ENCODE results near the gene CLEC4M.

CLEC4M gene

DNA sequence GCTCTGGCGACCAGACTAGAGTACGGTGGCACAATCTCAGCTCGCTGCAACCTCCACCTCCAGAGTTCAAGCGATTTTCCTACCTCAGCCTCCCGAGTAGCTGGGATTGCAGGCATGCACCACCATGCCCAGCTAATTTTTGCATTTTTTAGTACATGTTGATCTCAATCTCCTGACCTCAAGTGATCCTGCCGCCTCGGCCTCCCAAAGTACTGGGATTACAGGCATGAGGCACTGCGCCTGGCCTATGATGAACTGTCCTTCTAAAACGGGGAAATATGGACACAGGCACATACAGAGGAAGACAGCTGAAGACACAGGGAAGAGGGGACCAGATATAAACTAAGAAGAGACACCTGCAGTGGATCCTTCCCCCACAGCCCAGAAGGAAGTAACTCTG lies 12.7 kb downstream of the CLEC4M start:
- H3F3A ChIP-seq (ENCODE audit: insufficient read depth) = no peaks in the 10 kb centered on the region
- no peak overlapping the region for H2AFZ ChIP-seq (ENCODE audit: low read depth, low read length, severe bottlenecking)
- TF ChIP-seq, protein P1, sequence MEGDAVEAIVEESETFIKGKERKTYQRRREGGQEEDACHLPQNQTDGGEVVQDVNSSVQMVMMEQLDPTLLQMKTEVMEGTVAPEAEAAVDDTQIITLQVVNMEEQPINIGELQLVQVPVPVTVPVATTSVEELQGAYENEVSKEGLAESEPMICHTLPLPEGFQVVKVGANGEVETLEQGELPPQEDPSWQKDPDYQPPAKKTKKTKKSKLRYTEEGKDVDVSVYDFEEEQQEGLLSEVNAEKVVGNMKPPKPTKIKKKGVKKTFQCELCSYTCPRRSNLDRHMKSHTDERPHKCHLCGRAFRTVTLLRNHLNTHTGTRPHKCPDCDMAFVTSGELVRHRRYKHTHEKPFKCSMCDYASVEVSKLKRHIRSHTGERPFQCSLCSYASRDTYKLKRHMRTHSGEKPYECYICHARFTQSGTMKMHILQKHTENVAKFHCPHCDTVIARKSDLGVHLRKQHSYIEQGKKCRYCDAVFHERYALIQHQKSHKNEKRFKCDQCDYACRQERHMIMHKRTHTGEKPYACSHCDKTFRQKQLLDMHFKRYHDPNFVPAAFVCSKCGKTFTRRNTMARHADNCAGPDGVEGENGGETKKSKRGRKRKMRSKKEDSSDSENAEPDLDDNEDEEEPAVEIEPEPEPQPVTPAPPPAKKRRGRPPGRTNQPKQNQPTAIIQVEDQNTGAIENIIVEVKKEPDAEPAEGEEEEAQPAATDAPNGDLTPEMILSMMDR (IDR thresholded peaks at IDR 0.05; ENCODE audit: insufficient read depth, low read length, poor library complexity, severe bottlenecking) = no peak
- no peak for TF ChIP-seq EZH2phosphoT487 (conservative IDR thresholded peaks at IDR 0.05; ENCODE audit: low read length)
- no peaks in the 10 kb centered on the region for H3K9me3 ChIP-seq (ENCODE audit: insufficient read depth, low read length)
- H3K9me2 ChIP-seq (replicated peaks; ENCODE audit: insufficient read depth, low read length) = no peaks in the 10 kb centered on the region
- H4K20me1 ChIP-seq (ENCODE audit: low read depth, low read length) = no peaks in the 10 kb centered on the region
- no peak overlapping the region for H3K4me2 ChIP-seq (ENCODE audit: low read depth, low read length, poor library complexity, severe bottlenecking)
- no peak overlapping the region for H3K4me3 ChIP-seq (ENCODE audit: insufficient read depth, low read length, poor library complexity, severe bottlenecking)
- H3K79me2 ChIP-seq (ENCODE audit: insufficient read depth, low read length) = no peaks in the 10 kb centered on the region
- no peaks in the 10 kb centered on the region for H3K36me3 ChIP-seq (ENCODE audit: low read length)
- H3K9ac ChIP-seq (ENCODE audit: low read length) = no peak overlapping the region
- H3K27ac ChIP-seq (ENCODE audit: low read depth, low read length) = no peak overlapping the region
- H3K27me3 ChIP-seq (ENCODE audit: low read length) = no peaks in the 10 kb centered on the region

DNA sequence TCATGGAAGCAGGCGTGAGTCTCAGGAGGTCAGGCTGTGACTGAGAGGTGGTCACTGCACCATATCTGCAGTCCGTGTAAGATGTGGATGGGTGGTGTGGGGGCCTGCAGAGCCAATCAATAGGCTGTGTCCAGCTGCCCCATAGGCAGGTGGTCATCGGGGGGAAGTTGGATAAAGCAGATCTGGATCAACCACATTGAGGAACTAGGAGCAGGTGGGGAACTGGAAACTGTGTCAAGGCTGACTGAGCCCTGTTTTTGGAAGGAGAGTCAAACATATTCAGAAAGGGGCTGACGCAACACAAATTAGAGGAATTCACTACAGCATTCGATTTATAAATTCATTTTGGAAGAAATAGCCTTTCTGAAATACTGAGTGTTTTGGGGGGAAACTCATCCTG lies 15.0 kb downstream of the CLEC4M start:
- Histone ChIP-seq H3K36me3 (ENCODE audit: low read length) (no peaks in the 10 kb centered on the region), H2AFZ (ENCODE audit: low read depth, low read length, severe bottlenecking) (no peak overlapping the region), H4K20me1 (ENCODE audit: low read depth, low read length) (no peaks in the 10 kb centered on the region), H3K9me3 (ENCODE audit: insufficient read depth, low read length) (no peaks in the 10 kb centered on the region), H3K9me2 (replicated peaks; ENCODE audit: insufficient read depth, low read length) (no peaks in the 10 kb centered on the region), H3K4me2 (ENCODE audit: low read depth, low read length, poor library complexity, severe bottlenecking) (no peak overlapping the region), H3F3A (ENCODE audit: insufficient read depth) (no peaks in the 10 kb centered on the region), H3K4me3 (ENCODE audit: insufficient read depth, low read length, poor library complexity, severe bottlenecking) (no peak overlapping the region), H3K9ac (ENCODE audit: low read length) (no peak overlapping the region), H3K27ac (ENCODE audit: low read depth, low read length) (no peak overlapping the region), H3K79me2 (ENCODE audit: insufficient read depth, low read length) (no peaks in the 10 kb centered on the region), H3K27me3 (ENCODE audit: low read length) (no peaks in the 10 kb centered on the region)
- TF ChIP-seq, protein P1 (IDR thresholded peaks at IDR 0.05; ENCODE audit: insufficient read depth, low read length, poor library complexity, severe bottlenecking) = no peak
- no peak for TF ChIP-seq EZH2phosphoT487 (conservative IDR thresholded peaks at IDR 0.05; ENCODE audit: low read length)

DNA sequence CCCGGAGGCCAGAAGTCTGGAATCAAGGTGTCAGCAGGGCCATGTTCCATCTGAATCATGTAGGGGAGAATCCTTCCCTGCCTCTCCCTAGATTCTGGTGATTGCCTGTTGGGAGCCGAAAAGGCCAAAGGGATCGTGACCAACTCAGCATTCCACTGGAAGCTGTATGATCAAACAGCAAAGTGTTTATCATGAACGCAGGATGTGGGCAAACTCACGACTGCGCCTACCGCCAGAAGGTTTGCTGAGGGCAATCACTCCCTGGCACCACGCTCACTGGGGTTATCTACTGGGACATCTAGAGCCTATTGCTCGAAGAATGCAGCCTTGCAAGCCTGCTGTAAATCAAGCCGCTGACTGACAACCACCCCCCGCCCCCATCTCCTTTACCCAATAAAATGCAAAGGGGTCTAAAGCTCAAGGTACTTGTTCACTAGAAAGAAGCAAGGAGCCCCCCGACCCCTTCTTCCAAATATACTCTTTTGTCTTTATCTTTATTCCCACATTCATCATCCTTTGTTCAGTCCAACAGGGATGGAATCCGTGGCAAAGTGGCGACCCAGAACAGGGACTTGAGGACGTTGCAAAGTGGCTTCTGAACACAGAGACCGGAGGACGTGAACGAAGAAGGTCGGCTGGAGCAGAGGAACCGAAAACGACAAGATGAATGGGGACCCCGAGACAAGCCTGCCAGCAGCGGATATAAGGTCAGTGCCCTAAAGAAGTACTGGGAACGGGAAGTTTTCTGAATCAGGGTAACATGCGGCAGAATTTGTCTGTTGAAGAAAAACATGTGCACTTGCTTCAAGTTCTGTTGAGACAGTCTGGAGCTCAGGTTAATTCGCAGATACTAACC lies 16.8 kb downstream of the CLEC4M start:
- no peaks in the 10 kb centered on the region for H3K27me3 ChIP-seq (ENCODE audit: low read length)
- H3K9me3 ChIP-seq (ENCODE audit: insufficient read depth, low read length) = peaks cover 3% of the 10 kb centered on the region; the same call in 1 of the 2 replicates
- H3K4me2 ChIP-seq (ENCODE audit: low read depth, low read length, poor library complexity, severe bottlenecking) = no peak overlapping the region
- H3K36me3 ChIP-seq (ENCODE audit: low read length) = no peaks in the 10 kb centered on the region
- H4K20me1 ChIP-seq (ENCODE audit: low read depth, low read length) = no peaks in the 10 kb centered on the region
- H3K4me3 ChIP-seq (ENCODE audit: insufficient read depth, low read length, poor library complexity, severe bottlenecking) = no peak overlapping the region
- no peaks in the 10 kb centered on the region for H3K9me2 ChIP-seq (replicated peaks; ENCODE audit: insufficient read depth, low read length)
- no peak overlapping the region for H2AFZ ChIP-seq (ENCODE audit: low read depth, low read length, severe bottlenecking)
- H3K79me2 ChIP-seq (ENCODE audit: insufficient read depth, low read length) = no peaks in the 10 kb centered on the region
- H3K9ac ChIP-seq (ENCODE audit: low read length) = no peak overlapping the region
- no peak overlapping the region for H3K27ac ChIP-seq (ENCODE audit: low read depth, low read length)
- TF ChIP-seq EZH2phosphoT487 (conservative IDR thresholded peaks at IDR 0.05; ENCODE audit: low read length) = no peak
- H3F3A ChIP-seq (ENCODE audit: insufficient read depth) = no peaks in the 10 kb centered on the region

DNA sequence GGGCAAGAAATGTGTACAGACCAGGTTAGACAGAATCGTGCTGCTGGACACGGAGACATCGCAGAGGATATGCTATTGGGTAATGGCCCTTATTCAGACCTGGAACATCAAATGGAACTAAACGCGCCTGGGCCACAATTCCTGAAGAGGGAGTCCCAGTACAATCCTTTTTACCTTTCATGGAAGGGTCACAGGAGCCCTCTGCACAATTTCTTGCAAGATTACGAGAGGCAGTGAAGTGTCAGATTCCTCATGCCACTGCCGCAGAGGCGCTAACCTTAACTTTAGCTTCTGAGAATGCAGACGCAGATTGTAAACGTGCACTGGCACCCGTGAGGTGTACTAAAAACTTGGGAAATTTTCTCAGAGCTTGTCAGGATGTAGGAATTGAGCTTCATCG lies 18.1 kb downstream of the CLEC4M start:
- Histone ChIP-seq H4K20me1 (ENCODE audit: low read depth, low read length) (no peaks in the 10 kb centered on the region), H3K4me3 (ENCODE audit: insufficient read depth, low read length, poor library complexity, severe bottlenecking) (no peak overlapping the region), H3K27ac (ENCODE audit: low read depth, low read length) (no peak overlapping the region), H3K79me2 (ENCODE audit: insufficient read depth, low read length) (no peaks in the 10 kb centered on the region), H3K9me2 (replicated peaks; ENCODE audit: insufficient read depth, low read length) (no peaks in the 10 kb centered on the region), H3K9ac (ENCODE audit: low read length) (no peak overlapping the region), H2AFZ (ENCODE audit: low read depth, low read length, severe bottlenecking) (no peak overlapping the region), H3K36me3 (ENCODE audit: low read length) (no peaks in the 10 kb centered on the region), H3K9me3 (ENCODE audit: insufficient read depth, low read length) (peaks cover 6% of the 10 kb centered on the region; the same call in 1 of the 2 replicates), H3K4me2 (ENCODE audit: low read depth, low read length, poor library complexity, severe bottlenecking) (no peak overlapping the region), H3K27me3 (ENCODE audit: low read length) (no peaks in the 10 kb centered on the region), H3F3A (ENCODE audit: insufficient read depth) (no peaks in the 10 kb centered on the region)
- no peak for TF ChIP-seq EZH2phosphoT487 (conservative IDR thresholded peaks at IDR 0.05; ENCODE audit: low read length)
- TF ChIP-seq, protein P1 (IDR thresholded peaks at IDR 0.05; ENCODE audit: insufficient read depth, low read length, poor library complexity, severe bottlenecking) = no peak

Data from SU-DHL-6 (cell line).